GM10248 (cell line): ENCODE data around the gene S100A8.
A peak's percentile ranks its signal among the peaks of the same experiment; 100 is the strongest.
"Not testable (repeated sequence)": the region's sequence is repeated elsewhere in the genome, so short reads cannot be mapped to it uniquely, and the experiment has no call there.

ENCODE experiments used
- CTCF ChIA-PET: fragments of 300-600 bp; sonication (Branson Sonifier 250); formaldehyde crosslinking; extraction: SDS; loops from one replicate; lab custom pipeline; 2021; ENCODE audit warnings: antibody characterized with exemption; lab: Yijun Ruan, JAX
- POLR2A ChIA-PET: fragments of 350-650 bp; sonication (Branson Sonifier 250); formaldehyde crosslinking; extraction: SDS; loops from one replicate; lab custom pipeline; 2020; ENCODE audit warnings: antibody characterized with exemption; lab: Yijun Ruan, JAX
- DNase-seq: peaks from one replicate; pipeline ENCODE4 v3.0.0; 2012; ENCODE audit errors: extremely low spot score
- CTCF ChIP-seq: IDR thresholded peaks from 2 replicates; pipeline ENCODE4 v1.5.1; 2012; ENCODE audit warnings: mild to moderate bottlenecking, low read depth; ENCODE audit errors: extremely low read depth, missing control alignments, control extremely low read depth

Gene S100A8

GRCh38 chr1:153417136-153417888, 26.4 kb upstream of the S100A8 start:
- CTCF ChIA-PET: interaction anchor here (0.9 kb wide), 1 partner anchor 77 kb away, joined by 3 read pairs; no protein-coding TSS in a partner anchor
- POLR2A ChIA-PET: no interaction called here
- TF ChIP-seq CTCF: no peak
- DNase-seq: no peak

- TF ChIP-seq CTCF: no peak
- ChIA-PET POLR2A (no interaction called here), CTCF (no interaction called here)
- no peak for DNase-seq
Observed at GRCh38 chr1:153415850-153416570, 25.1 kb upstream of the S100A8 start, which contains the start of gene S100A7A. Gene S100A7A, plus strand, starts transcription at chr1:153416520. Its CDS starts 1,563 bp downstream, at chr1:153418083.

GRCh38 chr1:153413961-153414360, 23.1 kb upstream of the S100A8 start:
- POLR2A ChIA-PET, CTCF ChIA-PET, DNase-seq: not testable (repeated sequence)

- DNase-seq, POLR2A ChIA-PET: not testable (repeated sequence)
- CTCF ChIA-PET: interaction anchor here (2.0 kb wide), 1 partner anchor 11 kb away, joined by 5 read pairs; no protein-coding TSS in a partner anchor
Observed at GRCh38 chr1:153407274-153407673, 16.4 kb upstream of the S100A8 start.

- CTCF ChIA-PET: interaction anchor here (0.9 kb wide), 1 partner anchor 106 kb away, joined by 3 read pairs; no protein-coding TSS in a partner anchor
- DNase-seq, POLR2A ChIA-PET: not testable (repeated sequence)
Observed at GRCh38 chr1:153405825-153406599, 15.1 kb upstream of the S100A8 start.

GRCh38 chr1:153404768-153405167, 13.9 kb upstream of the S100A8 start:
- ChIA-PET CTCF (interaction anchor here (1.0 to 3.2 kb wide), 2 partner anchors 52 to 157 kb away, joined by 3 to 14 read pairs; no protein-coding TSS in a partner anchor), POLR2A (no interaction called here)
- TF ChIP-seq CTCF: peak; percentile 42
- DNase-seq: peak; percentile 47

GRCh38 chr1:153404086-153404635, 13.3 kb upstream of the S100A8 start:
- TF ChIP-seq CTCF: no peak
- CTCF ChIA-PET: interaction anchor here (0.9 to 3.2 kb wide), 4 partner anchors 30 to 157 kb away, joined by 3 to 14 read pairs (median 4); no protein-coding TSS in a partner anchor
- no peak for DNase-seq
- POLR2A ChIA-PET: no interaction called here
